H9 (cell line): Measurements from ENCODE around the gene TTC3. TPM values are rescaled to one million over a fixed set of nuclear protein-coding genes. Genes with fewer than 3 reads are reported as not detected.

ENCODE experiments used
- DNase-seq: peaks from one replicate; pipeline ENCODE4 v3.0.0-alpha.2; 2017
- H2AFZ ChIP-seq: one replicate; pipeline ENCODE4 v1.6.1; 2013; ENCODE audit warnings: mild to moderate bottlenecking, low read length, control low read depth, moderate library complexity
- H2AK5ac ChIP-seq: 2 replicates; pipeline ENCODE4 v1.6.1; 2013; ENCODE audit warnings: low read length, control low read depth, mixed read lengths; ENCODE audit not compliant: insufficient read length
- H2BK120ac ChIP-seq: one replicate; pipeline ENCODE4 v1.6.1; 2013; ENCODE audit warnings: low read depth, mild to moderate bottlenecking, low read length, control low read depth, inconsistent platforms; ENCODE audit not compliant: poor library complexity, severe bottlenecking
- H2BK12ac ChIP-seq: 2 replicates; pipeline ENCODE4 v1.6.1; 2013; ENCODE audit warnings: low read length, control low read depth, mixed read lengths, low read depth; ENCODE audit not compliant: insufficient read length
- H2BK15ac ChIP-seq: 2 replicates; pipeline ENCODE4 v1.6.1; 2013; ENCODE audit warnings: low read depth, low read length, control low read depth
- H2BK20ac ChIP-seq: one replicate; pipeline ENCODE4 v1.6.1; 2013; ENCODE audit warnings: low read depth, mild to moderate bottlenecking, low read length, control low read depth, inconsistent platforms; ENCODE audit not compliant: poor library complexity, severe bottlenecking
- H2BK5ac ChIP-seq: 2 replicates; pipeline ENCODE4 v1.6.1; 2013; ENCODE audit warnings: low read length, control low read depth, mixed read lengths; ENCODE audit not compliant: insufficient read length
- H3K14ac ChIP-seq: 2 replicates; pipeline ENCODE4 v1.6.1; 2013; ENCODE audit warnings: low read length, control low read depth; ENCODE audit not compliant: insufficient read depth
- H3K18ac ChIP-seq: 2 replicates; pipeline ENCODE4 v1.6.1; 2013; ENCODE audit warnings: low read depth, mild to moderate bottlenecking, mixed read lengths, low read length, control low read depth; ENCODE audit not compliant: insufficient read length
- H3K23ac ChIP-seq: 2 replicates; pipeline ENCODE4 v1.6.1; 2013; ENCODE audit warnings: low read length, control low read depth, mixed read lengths, low read depth; ENCODE audit not compliant: insufficient read length
- H3K23me2 ChIP-seq: 2 replicates; pipeline ENCODE4 v1.6.1; 2013; ENCODE audit warnings: low read depth, mild to moderate bottlenecking, mixed read lengths, low read length, control low read depth; ENCODE audit not compliant: insufficient read length, poor library complexity, severe bottlenecking
- H3K27ac ChIP-seq: 2 replicates; pipeline ENCODE4 v1.5.1; 2013; ENCODE audit warnings: low read length, control low read depth, mixed read lengths, low read depth; ENCODE audit not compliant: insufficient read length
- H3K27me3 ChIP-seq: 2 replicates; pipeline ENCODE4 v1.6.1; 2013; ENCODE audit warnings: low read length, control low read depth, inconsistent platforms; ENCODE audit not compliant: insufficient read depth
- H3K4ac ChIP-seq: 2 replicates; pipeline ENCODE4 v1.6.1; 2013; ENCODE audit warnings: low read depth, mild to moderate bottlenecking, control low read depth, inconsistent platforms, low read length, moderate library complexity
- H3K4me1 ChIP-seq: 2 replicates; pipeline ENCODE4 v1.6.1; 2013; ENCODE audit warnings: low read length, control low read depth, inconsistent platforms; ENCODE audit not compliant: insufficient read depth
- H3K4me2 ChIP-seq: 2 replicates; pipeline ENCODE4 v1.6.1; 2013; ENCODE audit warnings: low read length, control low read depth, mixed read lengths; ENCODE audit not compliant: insufficient read length, insufficient read depth
- H3K56ac ChIP-seq: 2 replicates; pipeline ENCODE4 v1.6.1; 2013; ENCODE audit warnings: low read depth, mild to moderate bottlenecking, mixed read lengths, low read length, control low read depth; ENCODE audit not compliant: insufficient read length
- H3K79me1 ChIP-seq: 2 replicates; pipeline ENCODE4 v1.6.1; 2013; ENCODE audit warnings: low read depth, mild to moderate bottlenecking, moderate library complexity, low read length, control low read depth, inconsistent platforms; ENCODE audit not compliant: insufficient read depth, poor library complexity, severe bottlenecking
- H3K79me2 ChIP-seq: 2 replicates; pipeline ENCODE4 v1.6.1; 2013; ENCODE audit warnings: low read length, control low read depth, inconsistent platforms; ENCODE audit not compliant: insufficient read depth
- H3K9ac ChIP-seq: 2 replicates; pipeline ENCODE4 v1.6.1; 2013; ENCODE audit warnings: low read length, control low read depth, mixed read lengths; ENCODE audit not compliant: insufficient read length; ENCODE audit errors: extremely low read depth
- H3K9me3 ChIP-seq: one replicate; pipeline ENCODE4 v1.6.1; 2013; ENCODE audit warnings: low read depth, low read length, inconsistent platforms; ENCODE audit not compliant: control insufficient read depth
- H3T11ph ChIP-seq: one replicate; pipeline ENCODE4 v1.6.1; 2013; ENCODE audit warnings: mild to moderate bottlenecking, low read length, control low read depth, inconsistent platforms
- H4K20me1 ChIP-seq: one replicate; pipeline ENCODE4 v1.6.1; 2013; ENCODE audit not compliant: control insufficient read depth, insufficient read length, insufficient read depth
- H4K5ac ChIP-seq: 2 replicates; pipeline ENCODE4 v1.6.1; 2013; ENCODE audit warnings: low read depth, mild to moderate bottlenecking, mixed read lengths, low read length, control low read depth; ENCODE audit not compliant: insufficient read length
- H4K8ac ChIP-seq: replicated peaks from 2 replicates; pipeline ENCODE4 v1.6.1; 2013; ENCODE audit warnings: low read length, control low read depth, mixed read lengths, low read depth; ENCODE audit not compliant: insufficient read length
- H4K91ac ChIP-seq: 2 replicates; pipeline ENCODE4 v1.6.1; 2013; ENCODE audit warnings: low read depth, mild to moderate bottlenecking, moderate library complexity, mixed read lengths, low read length, control low read depth; ENCODE audit not compliant: insufficient read length
- H3K27ac Mint-ChIP-seq, 3 experiments: 2 replicates in 2 of 3; 3 replicates in 1 of 3; pipeline ENCODE4 v1.8.0; 2020 to 2021; ENCODE audit warnings: mixed read lengths in 3 of 3, mild to moderate bottlenecking in 1 of 3, moderate library complexity in 1 of 3
- H3K27me3 Mint-ChIP-seq: 2 replicates; pipeline ENCODE4 v1.8.0; 2021; ENCODE audit warnings: low read depth, mild to moderate bottlenecking, moderate library complexity, mixed read lengths
- H3K36me3 Mint-ChIP-seq, 3 experiments: 2 replicates in 2 of 3; 3 replicates in 1 of 3; pipeline ENCODE4 v1.8.0; 2020 to 2021; ENCODE audit warnings: low read depth in 3 of 3, mixed read lengths in 3 of 3; ENCODE audit not compliant: insufficient read depth in 1 of 3
- H3K4me1 Mint-ChIP-seq, 2 experiments: 2 replicates each; pipeline ENCODE4 v1.8.0; 2020; ENCODE audit warnings: mixed read lengths in 2 of 2
- H3K4me3 Mint-ChIP-seq, 2 experiments: 2 replicates in 1 of 2; 3 replicates in 1 of 2; pipeline ENCODE4 v1.8.0; 2020 to 2021; ENCODE audit warnings: mild to moderate bottlenecking in 2 of 2, mixed read lengths in 2 of 2, moderate library complexity in 1 of 2
- H3K9me3 Mint-ChIP-seq, 2 experiments: 2 replicates in 1 of 2; 3 replicates in 1 of 2; pipeline ENCODE4 v1.8.0; 2020; ENCODE audit warnings: mild to moderate bottlenecking in 2 of 2, mixed read lengths in 2 of 2, moderate library complexity in 1 of 2
- WGBS: extraction: QIAGEN DNeasy Blood & Tissue Kit; methylation state at CpG from one replicate; pipeline ENCODE4 v1.1.7; 2013; ENCODE audit warnings: missing lambda C conversion rate, low lambda C conversion rate, mixed read lengths; ENCODE audit not compliant: insufficient read length; ENCODE audit errors: extremely low coverage; 5-methylcytosine and 5-hydroxymethylcytosine counted together
- total RNA-seq: library from RNA; stranded (reverse); gene quantifications from 2 replicates; pipeline ENCODE4 v1.2.1, GENCODE V29; 2021
- TF ChIP-seq, protein P1 (sequence below): fragments of 200-600 bp; sonication (generic); conservative IDR thresholded peaks from 3 replicates; pipeline ENCODE4 v1.8.0; 2021; ENCODE audit warnings: antibody characterized with exemption, mild to moderate bottlenecking

TTC3 gene
- total RNA-seq, 1 experiment from 2014 or later, result 46.5 TPM

DNA sequence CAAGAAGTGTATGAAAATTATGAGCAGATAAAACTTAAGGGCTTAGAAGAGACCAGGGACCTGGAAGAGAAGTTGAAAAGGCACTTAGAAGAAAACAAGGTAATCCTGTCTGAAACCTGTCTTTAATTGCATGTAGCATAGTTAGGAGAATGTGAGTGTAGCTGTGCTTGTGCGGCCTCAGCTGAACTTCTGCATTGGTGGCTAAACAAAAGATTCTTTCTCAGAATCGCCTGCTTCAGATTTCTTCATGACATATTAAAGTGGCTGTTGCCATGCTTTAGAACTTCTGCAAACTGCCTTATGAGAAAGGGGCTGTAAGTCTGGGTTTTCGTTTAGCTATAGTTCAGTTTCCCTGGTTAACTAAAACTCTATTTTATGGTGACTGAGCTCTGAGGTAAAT, 99.6 kb downstream of the TTC3 start:
- no peak overlapping the region for H3K27ac ChIP-seq
- no peak overlapping the region for H2AK5ac ChIP-seq
- no peak overlapping the region for H2BK5ac ChIP-seq
- no peak overlapping the region for H4K91ac ChIP-seq
- no peaks in the 10 kb centered on the region for H3K9me3 Mint-ChIP-seq
- no peak overlapping the region for H4K5ac ChIP-seq
- H4K20me1 ChIP-seq, result no peaks in the 10 kb centered on the region
- H3K27ac Mint-ChIP-seq, result 0 out of 7 replicates have a peak overlapping the region, but pooled peaks of 1 of the 3 experiments have one; percentile 18
- no peaks in the 10 kb centered on the region for H3K27me3 ChIP-seq
- H3K79me2 ChIP-seq, result no peaks in the 10 kb centered on the region
- no peak overlapping the region for H2BK120ac ChIP-seq
- H3K4ac ChIP-seq, result no peak overlapping the region
- no peak overlapping the region for H3K4me2 ChIP-seq
- no peak overlapping the region for H3K23ac ChIP-seq
- no peaks in the 10 kb centered on the region for H3K9me3 ChIP-seq
- H3K9ac ChIP-seq, result no peak overlapping the region
- peaks cover 7 to 19% (median 15%) of the 10 kb centered on the region in 3 experiments; a peak in 6 of 7 replicates for H3K36me3 Mint-ChIP-seq
- H2BK12ac ChIP-seq, result no peak overlapping the region
- H2BK15ac ChIP-seq, result no peak overlapping the region
- H2AFZ ChIP-seq, result no peak overlapping the region
- no peak overlapping the region for H4K8ac ChIP-seq
- no peak overlapping the region for H3T11ph ChIP-seq
- no peak overlapping the region for H3K14ac ChIP-seq
- H3K79me1 ChIP-seq, result no peaks in the 10 kb centered on the region
- TF ChIP-seq, protein P1, sequence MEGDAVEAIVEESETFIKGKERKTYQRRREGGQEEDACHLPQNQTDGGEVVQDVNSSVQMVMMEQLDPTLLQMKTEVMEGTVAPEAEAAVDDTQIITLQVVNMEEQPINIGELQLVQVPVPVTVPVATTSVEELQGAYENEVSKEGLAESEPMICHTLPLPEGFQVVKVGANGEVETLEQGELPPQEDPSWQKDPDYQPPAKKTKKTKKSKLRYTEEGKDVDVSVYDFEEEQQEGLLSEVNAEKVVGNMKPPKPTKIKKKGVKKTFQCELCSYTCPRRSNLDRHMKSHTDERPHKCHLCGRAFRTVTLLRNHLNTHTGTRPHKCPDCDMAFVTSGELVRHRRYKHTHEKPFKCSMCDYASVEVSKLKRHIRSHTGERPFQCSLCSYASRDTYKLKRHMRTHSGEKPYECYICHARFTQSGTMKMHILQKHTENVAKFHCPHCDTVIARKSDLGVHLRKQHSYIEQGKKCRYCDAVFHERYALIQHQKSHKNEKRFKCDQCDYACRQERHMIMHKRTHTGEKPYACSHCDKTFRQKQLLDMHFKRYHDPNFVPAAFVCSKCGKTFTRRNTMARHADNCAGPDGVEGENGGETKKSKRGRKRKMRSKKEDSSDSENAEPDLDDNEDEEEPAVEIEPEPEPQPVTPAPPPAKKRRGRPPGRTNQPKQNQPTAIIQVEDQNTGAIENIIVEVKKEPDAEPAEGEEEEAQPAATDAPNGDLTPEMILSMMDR, result no peak
- H2BK20ac ChIP-seq, result no peak overlapping the region
- no peaks in the 10 kb centered on the region for H3K27me3 Mint-ChIP-seq
- no peaks in the 10 kb centered on the region for H3K4me1 Mint-ChIP-seq
- no peak for DNase-seq
- no peaks in the 10 kb centered on the region for H3K23me2 ChIP-seq
- H3K56ac ChIP-seq, result no peak overlapping the region
- H3K4me1 ChIP-seq, result no peaks in the 10 kb centered on the region
- WGBS, result no CpG with 5 or more reads among the region's 3 CpGs
- no peak overlapping the region for H3K4me3 Mint-ChIP-seq
- no peak overlapping the region for H3K18ac ChIP-seq
